Epidermal melanocyte (primary cell): ENCODE results near the gene THSD1.
A peak's percentile ranks its signal among the peaks of the same experiment; 100 is the strongest.
"Not testable (repeated sequence)": the region's sequence is repeated elsewhere in the genome, so short reads cannot be mapped to it uniquely, and the experiment has no call there.

ENCODE experiments used
- DNase-seq: peaks from one replicate; pipeline ENCODE4 v3.0.0; 2011; ENCODE audit warnings: low spot score; ENCODE audit not compliant: insufficient read length

The THSD1 gene

GRCh38 chr13:52412128-52412527 is 6.2 kb upstream of the THSD1 start:
- DNase-seq = no peak

DNA sequence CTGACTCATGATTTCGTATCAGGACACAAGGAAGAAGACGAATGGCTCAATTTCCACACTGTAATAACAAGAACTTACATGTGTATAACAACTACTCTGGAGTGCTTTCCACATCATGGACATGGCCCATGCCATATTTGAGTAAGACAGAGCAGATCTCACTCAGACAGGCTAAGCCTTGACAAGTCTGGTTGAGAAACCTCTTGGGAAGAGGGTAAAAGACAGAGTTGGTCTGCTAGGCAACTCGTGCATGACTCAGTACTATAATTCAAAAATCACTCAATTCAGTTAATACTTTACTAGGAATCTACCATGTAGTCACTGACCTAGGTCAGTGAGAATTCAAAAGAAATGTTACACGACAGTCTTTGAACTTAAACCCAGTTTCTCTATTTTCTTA is 5.7 kb upstream of the THSD1 start:
- DNase-seq = no peak

GRCh38 chr13:52408071-52408658 is 2.2 kb upstream of the THSD1 start:
- DNase-seq = not testable (repeated sequence)

DNA sequence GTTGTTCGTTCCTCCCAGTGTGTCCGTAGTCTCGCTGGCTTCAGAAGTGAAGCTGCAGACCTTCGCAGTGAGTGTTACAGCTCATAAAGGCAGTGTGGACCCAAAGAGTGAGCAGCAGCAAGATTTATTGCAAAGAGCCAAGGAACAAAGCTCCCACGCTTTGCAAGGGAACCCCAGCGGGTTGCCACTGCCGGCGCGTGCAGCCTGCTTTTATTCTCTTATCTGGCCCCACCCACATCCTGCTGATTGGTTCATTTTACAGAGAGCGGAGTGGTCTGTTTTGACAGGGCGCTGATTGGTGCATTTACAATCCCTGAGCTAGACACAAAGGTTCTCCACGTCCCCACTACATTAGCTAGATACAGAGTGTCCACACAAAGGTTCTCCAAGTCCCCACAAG is 1.5 kb upstream of the THSD1 start:
- DNase-seq = not testable (repeated sequence)

- no peak for DNase-seq
Measured at GRCh38 chr13:52406629-52407028, 657 bp upstream of the THSD1 start.

GRCh38 chr13:52405369-52405766 is 604 bp downstream of the THSD1 start:
- no peak for DNase-seq

DNA sequence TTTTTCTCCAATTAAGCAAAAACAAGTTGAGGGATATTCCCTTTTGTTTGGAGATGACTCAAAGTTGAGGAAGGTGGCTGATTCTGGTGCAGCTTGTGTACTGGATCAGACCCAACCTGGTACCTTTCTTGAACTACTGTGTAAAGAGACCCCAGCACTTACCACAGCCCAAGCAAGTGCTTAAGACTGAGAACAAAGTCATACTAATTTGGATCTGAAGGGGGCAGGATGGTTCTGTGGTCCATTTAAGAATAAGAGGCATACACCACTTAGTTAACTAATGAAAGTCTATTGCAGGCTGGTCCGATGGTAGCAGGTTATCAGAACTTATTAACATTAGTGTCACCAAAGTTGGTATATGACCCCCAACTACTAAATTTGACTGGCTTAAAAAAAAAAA is 6.3 kb downstream of the THSD1 start:
- no peak for DNase-seq

- DNase-seq = peak; percentile 52
Measured at GRCh38 chr13:52399046-52399445, 6.9 kb downstream of the THSD1 start.

DNA sequence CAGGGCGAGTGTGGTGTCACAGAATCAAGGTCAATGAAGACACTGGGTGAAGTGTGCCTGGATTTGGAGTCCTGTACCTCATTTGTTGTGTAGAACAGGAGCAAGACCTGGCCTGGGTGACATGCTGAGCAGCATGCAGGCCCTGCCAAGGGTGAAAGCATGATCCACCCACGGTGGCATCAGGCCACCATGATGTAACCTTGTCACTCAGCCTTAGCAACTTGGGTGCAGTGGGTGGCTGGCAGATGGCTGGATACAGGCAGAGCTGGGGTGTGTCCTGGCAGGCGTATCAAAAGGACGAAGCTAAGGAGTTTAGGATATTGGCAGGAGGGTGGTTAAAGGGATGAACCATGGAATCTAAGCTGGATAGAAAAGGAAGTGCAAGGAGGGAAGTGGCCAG is 10.3 kb downstream of the THSD1 start:
- no peak for DNase-seq

GRCh38 chr13:52394586-52394985 is 11.4 kb downstream of the THSD1 start:
- no peak for DNase-seq

GRCh38 chr13:52393572-52394357 is 12.2 kb downstream of the THSD1 start:
- DNase-seq = no peak

DNA sequence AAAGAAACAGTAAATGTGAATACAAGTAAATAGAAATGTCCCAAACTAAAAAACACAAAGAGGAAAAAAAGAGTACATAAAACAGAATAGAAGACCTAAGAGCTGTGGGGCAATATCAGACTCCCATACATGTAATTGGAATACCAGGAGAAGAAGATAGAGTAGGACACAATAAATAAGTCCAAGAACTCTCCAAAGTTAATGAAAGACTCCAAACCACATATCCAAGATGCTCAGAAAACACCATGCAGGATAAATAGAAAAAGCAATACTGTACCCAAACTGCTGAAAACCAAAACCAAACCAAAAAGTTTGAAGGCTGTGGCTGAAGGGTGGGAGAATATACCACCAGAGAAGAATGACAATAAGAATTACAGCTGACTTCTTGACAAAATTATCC is 18.3 kb downstream of the THSD1 start:
- no peak for DNase-seq

DNA sequence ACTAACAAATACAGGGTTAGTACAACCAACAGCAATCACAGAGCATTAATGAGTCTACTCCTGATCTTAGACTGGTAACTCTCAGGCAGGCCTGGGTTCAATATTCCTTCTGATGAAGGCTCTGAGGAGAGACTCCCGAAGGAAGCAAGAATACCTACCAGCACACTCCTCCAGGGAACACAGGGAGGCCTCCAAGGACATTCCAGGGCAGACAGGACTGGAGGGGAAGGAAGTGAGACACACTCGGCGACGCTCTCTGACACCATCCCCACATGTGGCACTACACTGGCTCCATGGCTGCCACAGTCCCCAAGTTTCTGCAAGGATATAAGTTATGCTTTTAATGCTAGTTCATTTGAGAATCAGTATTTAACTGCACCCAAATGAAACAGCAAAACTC is 20.1 kb downstream of the THSD1 start:
- no peak for DNase-seq

- DNase-seq = no peak
Measured at GRCh38 chr13:52383366-52383765, 22.6 kb downstream of the THSD1 start.

DNA sequence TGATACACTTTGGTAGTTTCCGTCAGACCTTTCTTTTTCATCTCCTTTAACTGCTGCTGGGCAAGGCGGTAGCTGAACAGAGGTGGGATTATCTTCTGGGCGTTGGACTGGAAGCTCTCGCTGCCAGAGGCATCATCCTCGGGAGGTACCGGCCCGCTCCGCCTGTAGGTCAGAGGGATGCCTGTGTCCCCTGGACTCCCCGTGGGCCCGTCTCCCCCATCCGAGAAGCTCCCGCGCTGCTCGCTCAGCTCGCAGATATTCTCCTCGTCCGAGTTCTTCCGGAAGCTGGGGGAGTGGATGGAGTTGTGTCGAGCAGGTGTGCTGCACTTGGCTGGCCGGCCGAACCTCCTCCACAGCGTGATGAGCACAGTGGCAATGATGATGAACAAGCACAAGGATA is 27.7 kb downstream of the THSD1 start:
- DNase-seq = no peak

DNA sequence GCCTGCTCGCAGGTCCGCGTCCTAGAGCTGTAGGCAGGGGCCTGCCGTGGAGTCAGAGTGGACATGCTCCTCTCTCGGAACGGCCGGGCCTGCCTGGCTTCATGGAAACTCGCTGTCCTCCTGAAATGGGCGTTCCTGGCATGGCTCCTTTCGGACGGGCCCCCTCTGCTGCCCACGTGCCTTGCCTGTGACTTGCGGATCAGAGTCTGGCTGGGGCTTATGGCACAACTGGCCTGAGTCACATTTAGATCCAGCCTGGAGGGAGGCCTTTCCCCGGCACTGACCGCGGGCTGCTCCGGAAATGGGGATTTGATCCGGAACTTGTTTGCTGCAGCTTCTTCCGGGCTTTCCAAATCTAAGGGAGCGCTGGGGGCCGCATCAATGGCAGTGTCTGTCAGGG is 28.1 kb downstream of the THSD1 start:
- DNase-seq = no peak

GRCh38 chr13:52374873-52375411 is 31.0 kb downstream of the THSD1 start:
- no peak for DNase-seq

DNA sequence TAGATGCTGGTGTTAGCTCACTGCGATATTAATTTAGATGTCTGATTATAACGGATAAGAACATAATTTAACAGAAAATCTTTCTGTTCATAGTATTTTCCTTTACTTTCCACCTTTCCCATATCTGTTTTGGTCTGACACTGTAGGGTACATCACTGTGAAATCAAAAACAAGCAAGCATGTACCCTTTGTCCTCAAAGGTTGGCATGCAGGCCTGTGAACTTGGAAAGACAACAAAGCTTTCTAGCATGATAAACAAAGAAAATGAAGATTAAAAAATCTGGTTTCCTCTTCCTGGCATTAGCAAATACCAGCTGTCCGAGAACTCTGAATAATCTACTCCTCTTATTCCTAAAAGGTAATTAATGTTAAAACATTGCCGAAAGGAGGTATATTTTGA is 31.6 kb downstream of the THSD1 start:
- DNase-seq = no peak

DNA sequence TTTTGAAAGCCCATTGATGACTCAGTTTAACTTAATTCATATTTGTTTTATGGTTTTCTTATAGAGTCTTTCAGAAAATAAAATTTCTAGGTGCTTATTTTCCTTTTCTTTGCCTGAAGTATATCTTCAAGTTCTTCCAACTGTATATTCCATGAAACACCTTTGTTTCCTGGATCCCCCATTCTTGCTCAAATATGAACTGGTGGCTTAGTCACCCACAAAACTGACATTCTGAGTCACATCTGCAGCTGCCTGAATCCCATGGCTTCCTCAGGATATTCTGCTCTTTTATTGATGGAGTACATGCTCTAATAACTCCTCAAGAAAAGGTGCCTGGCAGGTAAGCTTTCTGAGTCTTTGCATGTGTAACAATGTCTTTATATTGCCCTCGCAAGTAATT is 32.7 kb downstream of the THSD1 start:
- DNase-seq = not testable (repeated sequence)

GRCh38 chr13:52371736-52372247 is 34.2 kb downstream of the THSD1 start:
- DNase-seq = no peak

DNA sequence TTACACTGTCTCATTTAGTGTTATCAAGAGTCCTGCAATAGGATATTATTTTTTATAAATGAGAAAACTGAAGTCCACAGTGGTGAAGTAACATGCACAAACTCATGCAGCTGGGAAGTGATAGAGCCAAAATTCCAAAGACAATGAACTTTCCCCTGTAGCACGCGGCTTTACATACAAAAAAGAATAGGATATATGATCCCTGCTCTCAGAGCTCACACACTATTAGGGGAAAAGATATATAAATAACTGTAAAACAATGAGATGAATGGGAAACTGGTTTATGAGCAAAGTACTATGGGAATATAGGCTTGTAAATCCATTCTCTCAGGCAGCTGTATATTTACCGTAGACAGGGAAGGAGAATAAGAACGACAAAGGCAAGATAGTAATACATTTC is 39.7 kb downstream of the THSD1 start:
- no peak for DNase-seq

DNA sequence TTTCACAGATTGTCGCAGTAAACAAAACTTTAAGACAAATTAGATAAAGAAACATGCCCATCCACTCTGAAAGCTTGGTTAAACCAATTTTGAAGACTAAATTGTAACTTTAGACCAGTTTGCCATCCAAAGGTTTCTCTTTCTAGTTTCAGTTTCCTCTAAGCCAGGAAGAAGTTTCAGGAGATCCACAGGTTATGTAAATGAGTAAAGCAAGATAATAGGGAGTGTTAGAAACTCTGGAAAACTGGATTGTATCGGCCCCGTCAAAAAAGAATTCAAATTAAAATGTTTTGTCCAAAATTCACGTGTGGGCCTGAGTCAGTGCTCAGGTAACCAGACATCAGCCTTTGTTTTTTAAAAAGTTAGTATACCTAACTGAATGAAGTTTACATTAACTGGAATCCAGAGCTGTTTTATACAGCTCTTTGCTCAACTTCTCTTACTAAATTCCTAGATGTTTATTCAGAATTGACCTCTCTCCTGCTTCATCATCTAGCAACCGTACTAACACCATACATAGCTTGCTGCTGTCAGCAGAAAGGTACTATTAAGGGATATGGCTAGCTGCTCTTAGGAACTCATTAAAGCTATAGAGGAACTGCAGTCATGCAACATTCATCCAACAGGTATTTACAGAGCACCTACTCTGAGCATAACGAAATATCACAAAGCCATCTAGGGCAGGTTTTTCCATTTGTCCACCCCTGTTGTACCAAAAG is 43.6 kb downstream of the THSD1 start:
- not testable (repeated sequence) for DNase-seq
